A673 (cell line): ENCODE results near the gene CCDC127. TPM values are rescaled to one million over a fixed set of nuclear protein-coding genes. Genes with fewer than 3 reads are reported as not detected.
"Not testable (repeated sequence)": the region's sequence is repeated elsewhere in the genome, so short reads cannot be mapped to it uniquely, and the experiment has no call there.

Experiments used
- BruUV-seq: library from RNA; stranded (reverse); fragments of 400-500 nt; replicated peaks from 2 replicates; lab custom pipeline; 2021; lab: Mats Ljungman, UMichigan
- CTCF ChIA-PET: fragments of 300-600 bp; sonication (Branson Sonifier 250); formaldehyde crosslinking; loops from one replicate; lab custom pipeline; 2022; ENCODE audit warnings: antibody characterized with exemption; lab: Charles Lee
- POLR2A ChIA-PET: fragments of 300-600 bp; sonication (Branson Sonifier 250); formaldehyde crosslinking; loops from one replicate; lab custom pipeline; 2022; ENCODE audit warnings: antibody characterized with exemption; ENCODE audit not compliant: low non-redundant PET; lab: Charles Lee
- DNase-seq: peaks from one replicate; pipeline ENCODE4 v3.0.0-alpha.2; 2015; ENCODE audit warnings: low spot score
- H3K27ac ChIP-seq: fragments of 200-600 bp; sonication (generic); 2 replicates; pipeline ENCODE4 v1.5.1; 2016; ENCODE audit warnings: mixed run types, low read depth, mild to moderate bottlenecking, mixed read lengths, antibody characterized with exemption, low read length; ENCODE audit not compliant: poor library complexity, severe bottlenecking
- H3K27me3 ChIP-seq: fragments of 200-600 bp; sonication (generic); replicated peaks from 2 replicates; pipeline ENCODE4 v1.6.1; 2017; ENCODE audit warnings: mixed run types, low read depth, mild to moderate bottlenecking, mixed read lengths, antibody characterized with exemption, low read length; ENCODE audit not compliant: insufficient read depth, poor library complexity
- H3K36me3 ChIP-seq: fragments of 200-600 bp; sonication (generic); 2 replicates; pipeline ENCODE4 v1.6.1; 2016; ENCODE audit warnings: mixed run types, mild to moderate bottlenecking, mixed read lengths, antibody characterized with exemption, low read length; ENCODE audit not compliant: insufficient read depth, poor library complexity, severe bottlenecking
- H3K4me1 ChIP-seq: fragments of 200-600 bp; sonication (generic); 2 replicates; pipeline ENCODE4 v1.6.1; 2017; ENCODE audit warnings: mixed run types, mild to moderate bottlenecking, mixed read lengths, antibody characterized with exemption, low read length; ENCODE audit not compliant: insufficient read depth, poor library complexity, severe bottlenecking
- H3K4me3 ChIP-seq: fragments of 200-600 bp; sonication (generic); 2 replicates; pipeline ENCODE4 v1.5.1; 2016; ENCODE audit warnings: low read depth, mixed run types, mild to moderate bottlenecking, mixed read lengths, low read length; ENCODE audit not compliant: poor library complexity, severe bottlenecking
- H3K9me3 ChIP-seq: fragments of 200-600 bp; sonication (generic); 2 replicates; pipeline ENCODE4 v1.6.1; 2016; ENCODE audit warnings: mixed run types, low read depth, mild to moderate bottlenecking, mixed read lengths, antibody characterized with exemption, low read length; ENCODE audit not compliant: poor library complexity, severe bottlenecking
- CTCF ChIP-seq: fragments of 300-800, 200-600 bp; sonication (generic); conservative IDR thresholded peaks from 2 replicates; pipeline ENCODE4 v1.5.1; 2017; ENCODE audit warnings: low read depth, mild to moderate bottlenecking, antibody characterized with exemption, low read length, moderate library complexity, mixed read lengths
- EZH2 ChIP-seq: fragments of 200-600 bp; sonication (generic); IDR thresholded peaks from 2 replicates; pipeline ENCODE4 v1.6.1; 2017; ENCODE audit warnings: borderline replicate concordance, low read depth, mild to moderate bottlenecking, mixed read lengths, antibody characterized with exemption, low read length; ENCODE audit not compliant: poor library complexity, severe bottlenecking
- intact Hi-C: fragments of 100-400 bp; cut with micrococcal nuclease; formaldehyde crosslinking; loops from one replicate; pipeline ENCODE4 v1.10.0; 2022; ENCODE audit not compliant: unreplicated experiment
- total RNA-seq: library from RNA; stranded (reverse); gene quantifications from 2 replicates; pipeline ENCODE4 v1.2.3, GENCODE V29; 2021

The CCDC127 gene
- total RNA-seq, 1 experiment from 2014 or later = 8.8 TPM

- DNase-seq = no peak
- Histone ChIP-seq H3K9me3 (no peaks in the 10 kb centered on the region), H3K4me1 (no peaks in the 10 kb centered on the region), H3K27me3 (no peaks in the 10 kb centered on the region), H3K27ac (no peak overlapping the region), H3K36me3 (peaks cover 4% of the 10 kb centered on the region), H3K4me3 (no peak overlapping the region)
- ChIA-PET POLR2A (no interaction called here), CTCF (no interaction called here)
- intact Hi-C loops = no loop called here
- no peak for TF ChIP-seq EZH2
- no peak for TF ChIP-seq CTCF
- BruUV-seq = no TSS peak
Measured at GRCh38 chr5:264338-264737, 46.4 kb upstream of the CCDC127 start.

- CTCF ChIA-PET, DNase-seq: not testable (repeated sequence)
Measured at GRCh38 chr5:263275-263974, 45.5 kb upstream of the CCDC127 start.

GRCh38 chr5:257148-257547 is 39.2 kb upstream of the CCDC127 start:
- H3K9me3 ChIP-seq = no peaks in the 10 kb centered on the region
- no peak for DNase-seq
- CTCF ChIA-PET = no interaction called here
- TF ChIP-seq EZH2 = no peak
- POLR2A ChIA-PET = no interaction called here
- no TSS peak for BruUV-seq
- H3K36me3 ChIP-seq = peaks cover 23% of the 10 kb centered on the region
- no peak overlapping the region for H3K4me3 ChIP-seq
- H3K27me3 ChIP-seq = no peaks in the 10 kb centered on the region
- H3K4me1 ChIP-seq = peaks cover 5% of the 10 kb centered on the region
- H3K27ac ChIP-seq = no peak overlapping the region
- intact Hi-C loops = no loop called here

More at GRCh38 chr5:263275-263974, 45.5 kb upstream of the CCDC127 start:
- H3K9me3 ChIP-seq, H3K27ac ChIP-seq, H3K27me3 ChIP-seq, BruUV-seq, POLR2A ChIA-PET, intact Hi-C loops, H3K4me3 ChIP-seq, H3K4me1 ChIP-seq, H3K36me3 ChIP-seq: not testable (repeated sequence)

DNA sequence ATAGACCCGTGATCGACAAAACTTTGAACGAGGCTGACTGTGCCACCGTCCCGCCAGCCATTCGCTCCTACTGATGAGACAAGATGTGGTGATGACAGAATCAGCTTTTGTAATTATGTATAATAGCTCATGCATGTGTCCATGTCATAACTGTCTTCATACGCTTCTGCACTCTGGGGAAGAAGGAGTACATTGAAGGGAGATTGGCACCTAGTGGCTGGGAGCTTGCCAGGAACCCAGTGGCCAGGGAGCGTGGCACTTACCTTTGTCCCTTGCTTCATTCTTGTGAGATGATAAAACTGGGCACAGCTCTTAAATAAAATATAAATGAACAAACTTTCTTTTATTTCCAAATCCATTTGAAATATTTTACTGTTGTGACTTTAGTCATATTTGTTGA is 38.4 kb upstream of the CCDC127 start:
- H3K27me3 ChIP-seq, BruUV-seq, CTCF ChIA-PET, POLR2A ChIA-PET, intact Hi-C loops, H3K9me3 ChIP-seq, H3K4me1 ChIP-seq, DNase-seq, H3K4me3 ChIP-seq, H3K27ac ChIP-seq: not testable (repeated sequence)
- peaks cover 23% of the 10 kb centered on the region for H3K36me3 ChIP-seq

- H3K4me1 ChIP-seq, H3K9me3 ChIP-seq, POLR2A ChIA-PET, intact Hi-C loops, CTCF ChIA-PET, H3K27me3 ChIP-seq, H3K4me3 ChIP-seq, BruUV-seq, DNase-seq, H3K27ac ChIP-seq: not testable (repeated sequence)
- H3K36me3 ChIP-seq = peaks cover 23% of the 10 kb centered on the region
Measured at GRCh38 chr5:255116-255515, 37.2 kb upstream of the CCDC127 start.

DNA sequence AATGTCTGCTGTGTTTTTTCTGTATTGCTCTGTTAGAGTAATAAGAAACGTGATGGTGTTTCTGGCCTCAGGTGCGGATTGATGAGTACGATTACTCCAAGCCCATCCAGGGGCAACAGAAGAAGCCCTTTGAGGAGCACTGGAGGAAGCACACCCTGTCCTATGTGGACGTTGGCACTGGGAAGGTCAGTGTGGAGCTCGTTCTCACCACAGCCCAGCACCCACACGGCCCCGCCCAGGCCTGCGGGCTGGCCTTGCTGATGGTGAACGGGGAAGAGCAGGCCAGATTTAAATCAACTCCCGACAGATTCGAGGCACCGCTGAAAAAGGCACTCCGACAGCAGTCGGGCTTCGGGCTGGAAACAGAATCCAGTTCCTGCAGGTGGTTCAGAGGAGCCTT is 36.4 kb upstream of the CCDC127 start:
- H3K9me3 ChIP-seq, DNase-seq, H3K4me3 ChIP-seq, H3K4me1 ChIP-seq, BruUV-seq, intact Hi-C loops, CTCF ChIA-PET, H3K27me3 ChIP-seq, POLR2A ChIA-PET, H3K27ac ChIP-seq: not testable (repeated sequence)
- peaks cover 28% of the 10 kb centered on the region for H3K36me3 ChIP-seq
